ENCODE data around the gene NTN4. TPM values are rescaled to one million over a fixed set of nuclear protein-coding genes. Genes with fewer than 3 reads are reported as not detected.
"Not testable (repeated sequence)": the region's sequence is repeated elsewhere in the genome, so short reads cannot be mapped to it uniquely, and the experiment has no call there.

Gene NTN4
- total and polyA plus RNA-seq, 4 donors, result 19.5 to 68.9 (median 63.8) TPM

DNA sequence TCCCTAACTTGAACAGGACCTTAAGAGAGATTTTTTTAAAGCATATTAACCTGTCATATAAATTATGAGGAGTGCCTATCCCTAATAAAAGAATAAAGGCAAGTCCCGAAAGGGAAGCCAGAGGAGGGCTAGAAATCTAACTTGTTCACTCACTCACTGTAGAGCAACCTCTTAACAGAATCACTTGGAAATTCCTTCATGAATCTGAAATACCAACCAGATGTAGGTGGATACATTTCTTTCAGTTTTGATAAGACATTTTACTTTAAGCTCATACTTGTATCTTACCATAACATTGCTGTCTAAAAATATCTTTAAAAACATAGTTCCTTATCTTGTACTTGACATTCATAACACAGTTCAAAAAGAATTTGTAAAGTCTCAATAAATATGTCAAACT is 25.7 kb downstream of the NTN4 start:
- no peak overlapping the region for H3K4me3 ChIP-seq (ENCODE audit: low read length in 2 of 2)
- no peaks in the 10 kb centered on the region for H3K9me3 ChIP-seq (ENCODE audit: control insufficient read depth, low read length)
- intact Hi-C loops (cut with DNase I), result no loop called here
- H3K4me1 ChIP-seq (ENCODE audit: control insufficient read depth in 1 of 2, insufficient read depth in 2 of 2, low read length in 2 of 2), result peaks cover 0 to 3% of the 10 kb centered on the region in 2 donors
- DNase-seq (no peak), ATAC-seq (ENCODE audit: low FRiP score) (no peak)
- no peaks in the 10 kb centered on the region for H3K27me3 ChIP-seq (ENCODE audit: control insufficient read depth in 1 of 2, insufficient read depth in 2 of 2, low read length in 1 of 2)
- no peaks in the 10 kb centered on the region for H3K36me3 ChIP-seq (ENCODE audit: control insufficient read depth in 1 of 2, insufficient read depth in 2 of 2, low read length in 1 of 2)
- WGBS, 2 donors, result 19 to 64% methylated on average over 1 of the region's 1 CpG
- no peak overlapping the region for H3K27ac ChIP-seq (ENCODE audit: low read depth in 1 of 2, low read length in 2 of 2)

DNA sequence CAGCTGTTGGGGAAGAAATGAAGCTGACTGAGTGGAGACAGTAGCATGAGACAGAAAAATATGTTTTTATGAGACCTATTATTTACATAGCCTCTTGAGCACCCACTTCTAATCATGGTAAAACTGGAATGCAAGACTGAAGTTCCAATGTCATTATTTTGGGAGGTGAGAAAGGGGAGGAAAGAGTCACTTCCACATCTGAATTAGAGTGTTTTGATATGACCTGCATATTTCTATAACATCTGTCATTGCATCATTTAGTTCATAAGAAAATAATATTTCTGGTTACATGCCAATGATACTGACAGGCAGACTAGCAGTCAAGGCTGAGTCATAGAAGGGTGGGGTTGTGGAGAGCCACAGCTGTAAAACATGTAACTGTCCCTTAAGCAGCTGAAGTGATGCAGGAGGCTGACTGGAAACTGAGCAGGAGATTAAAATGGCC is 26.7 kb downstream of the NTN4 start:
- Histone ChIP-seq H3K27me3 (ENCODE audit: control insufficient read depth in 1 of 2, insufficient read depth in 2 of 2, low read length in 1 of 2) (no peaks in the 10 kb centered on the region), H3K36me3 (ENCODE audit: control insufficient read depth in 1 of 2, insufficient read depth in 2 of 2, low read length in 1 of 2) (no peaks in the 10 kb centered on the region), H3K9me3 (ENCODE audit: control insufficient read depth, low read length) (no peaks in the 10 kb centered on the region), H3K4me1 (ENCODE audit: control insufficient read depth in 1 of 2, insufficient read depth in 2 of 2, low read length in 2 of 2) (peaks cover 0 to 3% of the 10 kb centered on the region in 2 donors), H3K27ac (ENCODE audit: low read depth in 1 of 2, low read length in 2 of 2) (no peak overlapping the region), H3K4me3 (ENCODE audit: low read length in 2 of 2) (no peak overlapping the region)
- DNase-seq (peak in 1 of 2 donors; percentile 49), ATAC-seq (ENCODE audit: low FRiP score) (peak; percentile 72)
- intact Hi-C loops (cut with DNase I), result no loop called here

DNA sequence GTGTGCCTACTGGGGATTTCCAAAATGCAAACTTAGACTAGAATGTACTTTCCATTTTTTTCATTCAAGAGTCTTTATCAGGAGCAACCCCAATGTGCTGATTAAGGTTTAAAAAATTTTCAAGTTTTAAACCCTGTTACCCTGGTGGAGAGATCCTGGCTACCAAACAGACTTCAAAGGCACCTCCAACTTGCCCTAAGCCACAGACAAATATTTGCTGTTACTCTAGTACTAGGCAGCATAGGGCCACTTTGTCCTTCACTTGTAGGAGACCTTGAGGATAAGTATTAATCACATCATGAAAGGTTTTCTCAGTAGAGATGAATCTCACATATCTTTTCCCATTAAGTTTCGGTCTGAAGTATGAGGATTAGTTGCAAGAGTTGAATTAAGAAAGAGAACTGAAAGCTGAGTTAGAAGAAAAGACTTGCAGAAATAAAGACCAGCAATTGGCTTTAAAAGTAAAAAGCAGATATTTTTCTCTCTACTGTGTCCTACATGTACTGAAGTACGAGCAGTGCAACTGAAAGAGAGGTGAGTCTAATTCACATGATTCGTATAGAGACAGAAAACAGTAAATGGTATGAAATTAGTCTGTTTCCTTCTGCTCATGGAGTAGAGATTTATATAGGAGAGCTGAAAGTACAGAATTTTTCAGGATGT is 28.3 kb downstream of the NTN4 start:
- no peaks in the 10 kb centered on the region for H3K36me3 ChIP-seq (ENCODE audit: control insufficient read depth in 1 of 2, insufficient read depth in 2 of 2, low read length in 1 of 2)
- intact Hi-C loops (cut with DNase I), result no loop called here
- no peak for ATAC-seq (ENCODE audit: low FRiP score)
- 32 to 44% methylated on average over 3 of the region's 3 CpGs for WGBS, 2 donors
- H3K27ac ChIP-seq (ENCODE audit: low read depth in 1 of 2, low read length in 2 of 2), result no peak overlapping the region
- H3K27me3 ChIP-seq (ENCODE audit: control insufficient read depth in 1 of 2, insufficient read depth in 2 of 2, low read length in 1 of 2), result no peaks in the 10 kb centered on the region
- no peaks in the 10 kb centered on the region for H3K9me3 ChIP-seq (ENCODE audit: control insufficient read depth, low read length)
- no peak for DNase-seq
- no peak overlapping the region for H3K4me3 ChIP-seq (ENCODE audit: low read length in 2 of 2)
- peaks cover 0 to 3% of the 10 kb centered on the region in 2 donors for H3K4me1 ChIP-seq (ENCODE audit: control insufficient read depth in 1 of 2, insufficient read depth in 2 of 2, low read length in 2 of 2)

DNA sequence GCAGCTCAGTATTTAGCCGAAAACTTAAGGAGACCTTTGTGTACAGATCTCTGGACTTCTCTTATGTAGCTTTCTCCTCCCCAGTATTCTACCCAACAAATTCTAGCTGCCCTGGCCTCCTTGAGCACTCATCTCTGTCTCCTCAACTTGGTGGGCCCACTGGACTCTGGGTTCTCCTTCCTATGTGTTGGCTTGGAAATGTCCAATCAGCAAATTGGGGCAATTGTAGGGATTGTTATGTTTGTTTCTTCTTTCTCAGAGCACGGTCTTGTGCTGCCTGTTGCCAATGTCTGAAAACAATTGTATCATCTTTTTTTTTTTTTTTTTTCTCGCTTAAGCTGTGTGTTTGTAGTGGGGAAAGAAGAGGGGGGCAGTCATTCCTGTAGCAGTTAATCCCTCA is 30.2 kb downstream of the NTN4 start:
- ATAC-seq (ENCODE audit: low FRiP score) (no peak), DNase-seq (no peak)
- Histone ChIP-seq H3K4me1 (ENCODE audit: control insufficient read depth in 1 of 2, insufficient read depth in 2 of 2, low read length in 2 of 2) (peaks cover 0 to 2% of the 10 kb centered on the region in 2 donors), H3K4me3 (ENCODE audit: low read length in 2 of 2) (no peak overlapping the region), H3K9me3 (ENCODE audit: control insufficient read depth, low read length) (no peaks in the 10 kb centered on the region), H3K27me3 (ENCODE audit: control insufficient read depth in 1 of 2, insufficient read depth in 2 of 2, low read length in 1 of 2) (no peaks in the 10 kb centered on the region), H3K27ac (ENCODE audit: low read depth in 1 of 2, low read length in 2 of 2) (no peak overlapping the region), H3K36me3 (ENCODE audit: control insufficient read depth in 1 of 2, insufficient read depth in 2 of 2, low read length in 1 of 2) (no peaks in the 10 kb centered on the region)
- intact Hi-C loops (cut with DNase I), result no loop called here
- WGBS, 2 donors, result 93 to 95% methylated on average over 2 to 3 of the region's 3 CpGs

DNA sequence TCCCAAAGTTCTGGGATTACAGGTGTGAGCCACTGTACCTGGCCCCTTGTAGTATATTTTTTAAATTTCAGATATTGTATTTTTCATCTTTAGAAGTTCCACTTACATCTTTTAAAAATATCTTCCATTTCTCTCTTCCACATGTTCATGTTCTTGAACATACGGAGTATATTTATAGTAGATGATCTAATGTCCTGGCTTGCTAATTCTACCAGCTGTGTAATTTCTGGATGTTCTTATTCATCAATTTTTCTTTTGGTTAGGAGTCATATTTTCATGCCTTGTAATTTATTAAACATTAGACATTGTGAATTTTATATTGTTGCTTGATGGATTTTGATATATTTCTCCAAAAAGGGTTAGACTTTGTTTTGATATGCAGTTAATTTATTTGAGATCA is 30.8 kb downstream of the NTN4 start:
- 0 to 2% methylated on average over 1 of the region's 1 CpG for WGBS, 2 donors
- Histone ChIP-seq H3K27ac (ENCODE audit: low read depth in 1 of 2, low read length in 2 of 2) (no peak overlapping the region), H3K27me3 (ENCODE audit: control insufficient read depth in 1 of 2, insufficient read depth in 2 of 2, low read length in 1 of 2) (no peaks in the 10 kb centered on the region), H3K4me3 (ENCODE audit: low read length in 2 of 2) (no peak overlapping the region), H3K36me3 (ENCODE audit: control insufficient read depth in 1 of 2, insufficient read depth in 2 of 2, low read length in 1 of 2) (no peaks in the 10 kb centered on the region), H3K4me1 (ENCODE audit: control insufficient read depth in 1 of 2, insufficient read depth in 2 of 2, low read length in 2 of 2) (no peaks in the 10 kb centered on the region), H3K9me3 (ENCODE audit: control insufficient read depth, low read length) (no peaks in the 10 kb centered on the region)
- no peak for ATAC-seq (ENCODE audit: low FRiP score)
- intact Hi-C loops (cut with DNase I), result no loop called here
- DNase-seq, result no peak

DNA sequence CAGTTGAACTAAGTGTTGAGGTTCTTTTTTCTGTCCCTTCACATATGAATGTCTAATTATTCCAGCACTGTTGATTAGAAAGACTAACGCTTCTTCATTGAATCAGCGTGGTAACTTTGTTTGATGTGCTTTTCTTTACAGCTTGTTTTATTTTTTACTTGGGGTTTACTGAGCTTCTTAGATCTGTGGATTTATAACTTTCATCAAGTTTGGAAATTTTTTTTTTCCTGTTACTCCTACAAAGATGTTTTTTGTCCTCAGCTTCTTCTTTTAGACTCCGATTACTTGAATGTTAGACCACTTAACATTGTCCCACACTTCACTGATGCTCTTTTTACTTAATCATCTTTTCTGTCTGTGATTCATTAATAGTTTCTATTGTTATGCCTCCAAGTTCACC is 31.5 kb downstream of the NTN4 start:
- Histone ChIP-seq H3K4me3 (ENCODE audit: low read length in 2 of 2) (no peak overlapping the region), H3K27me3 (ENCODE audit: control insufficient read depth in 1 of 2, insufficient read depth in 2 of 2, low read length in 1 of 2) (no peaks in the 10 kb centered on the region), H3K4me1 (ENCODE audit: control insufficient read depth in 1 of 2, insufficient read depth in 2 of 2, low read length in 2 of 2) (no peaks in the 10 kb centered on the region), H3K36me3 (ENCODE audit: control insufficient read depth in 1 of 2, insufficient read depth in 2 of 2, low read length in 1 of 2) (no peaks in the 10 kb centered on the region), H3K27ac (ENCODE audit: low read depth in 1 of 2, low read length in 2 of 2) (no peak overlapping the region), H3K9me3 (ENCODE audit: control insufficient read depth, low read length) (no peaks in the 10 kb centered on the region)
- ATAC-seq (ENCODE audit: low FRiP score) (no peak), DNase-seq (no peak)
- 97 to 99% methylated on average over 3 of the region's 3 CpGs for WGBS, 2 donors
- intact Hi-C loops (cut with DNase I), result no loop called here

DNA sequence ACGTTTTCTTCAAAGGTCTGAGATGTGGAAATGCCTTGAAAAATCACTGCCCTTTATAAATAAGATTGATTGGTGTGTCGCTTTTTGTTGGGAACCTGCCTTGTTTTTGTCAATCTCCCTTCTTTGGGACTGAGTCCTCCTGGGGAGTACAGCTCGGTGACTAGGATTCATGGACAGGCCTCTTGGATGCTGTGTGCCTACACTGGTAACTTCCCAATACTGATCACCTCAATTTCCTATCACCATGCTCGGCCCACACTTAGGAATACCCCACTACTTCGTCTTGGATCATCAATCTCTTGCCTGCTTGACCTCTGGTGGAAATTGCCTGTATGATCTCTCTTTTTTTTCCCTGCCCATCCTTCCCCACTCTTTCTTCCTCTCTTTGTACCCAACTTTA is 34.2 kb downstream of the NTN4 start:
- Histone ChIP-seq H3K4me3 (ENCODE audit: low read length in 2 of 2) (no peak overlapping the region), H3K27ac (ENCODE audit: low read depth in 1 of 2, low read length in 2 of 2) (no peak overlapping the region), H3K36me3 (ENCODE audit: control insufficient read depth in 1 of 2, insufficient read depth in 2 of 2, low read length in 1 of 2) (no peaks in the 10 kb centered on the region), H3K9me3 (ENCODE audit: control insufficient read depth, low read length) (no peaks in the 10 kb centered on the region), H3K4me1 (ENCODE audit: control insufficient read depth in 1 of 2, insufficient read depth in 2 of 2, low read length in 2 of 2) (no peaks in the 10 kb centered on the region), H3K27me3 (ENCODE audit: control insufficient read depth in 1 of 2, insufficient read depth in 2 of 2, low read length in 1 of 2) (no peaks in the 10 kb centered on the region)
- intact Hi-C loops (cut with DNase I), result no loop called here
- WGBS, 2 donors, result 76 to 77% methylated on average over 5 of the region's 5 CpGs
- ATAC-seq (ENCODE audit: low FRiP score) (no peak), DNase-seq (no peak)

DNA sequence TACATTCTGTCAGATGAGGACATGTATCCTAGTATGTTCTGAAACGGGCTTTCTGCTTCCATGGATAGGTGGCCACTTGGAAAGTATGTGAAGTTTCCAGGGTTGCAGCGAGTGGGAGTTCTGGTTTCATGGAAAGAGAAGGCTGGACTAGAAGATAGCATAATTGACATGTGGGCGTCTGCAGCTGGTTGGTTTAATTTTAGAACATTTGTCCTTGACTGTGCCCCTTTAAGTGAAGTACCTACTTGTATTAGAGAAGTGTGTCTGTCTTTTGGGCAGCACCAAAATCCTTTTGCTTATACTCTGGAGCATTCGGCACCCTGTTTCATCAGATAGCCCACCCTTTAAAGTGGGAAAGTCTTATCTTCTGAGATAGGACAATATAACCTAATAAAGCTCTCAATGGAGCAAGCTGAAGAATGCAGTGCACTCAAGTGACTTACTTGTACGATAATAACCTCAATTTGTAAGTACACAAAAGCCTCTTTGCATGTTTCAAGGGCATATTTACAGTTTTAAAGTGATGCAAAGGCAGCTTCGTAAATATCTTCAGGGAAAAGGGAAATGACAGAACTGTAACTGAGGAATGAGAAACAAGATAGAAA is 35.2 kb downstream of the NTN4 start:
- Histone ChIP-seq H3K4me3 (ENCODE audit: low read length in 2 of 2) (no peak overlapping the region), H3K27ac (ENCODE audit: low read depth in 1 of 2, low read length in 2 of 2) (no peak overlapping the region), H3K27me3 (ENCODE audit: control insufficient read depth in 1 of 2, insufficient read depth in 2 of 2, low read length in 1 of 2) (no peaks in the 10 kb centered on the region), H3K4me1 (ENCODE audit: control insufficient read depth in 1 of 2, insufficient read depth in 2 of 2, low read length in 2 of 2) (no peaks in the 10 kb centered on the region), H3K36me3 (ENCODE audit: control insufficient read depth in 1 of 2, insufficient read depth in 2 of 2, low read length in 1 of 2) (no peaks in the 10 kb centered on the region), H3K9me3 (ENCODE audit: control insufficient read depth, low read length) (no peaks in the 10 kb centered on the region)
- ATAC-seq (ENCODE audit: low FRiP score), result no peak
- intact Hi-C loops (cut with DNase I), result no loop called here
- WGBS, 2 donors, result 50 to 51% methylated on average over 6 of the region's 6 CpGs
- no peak for DNase-seq

DNA sequence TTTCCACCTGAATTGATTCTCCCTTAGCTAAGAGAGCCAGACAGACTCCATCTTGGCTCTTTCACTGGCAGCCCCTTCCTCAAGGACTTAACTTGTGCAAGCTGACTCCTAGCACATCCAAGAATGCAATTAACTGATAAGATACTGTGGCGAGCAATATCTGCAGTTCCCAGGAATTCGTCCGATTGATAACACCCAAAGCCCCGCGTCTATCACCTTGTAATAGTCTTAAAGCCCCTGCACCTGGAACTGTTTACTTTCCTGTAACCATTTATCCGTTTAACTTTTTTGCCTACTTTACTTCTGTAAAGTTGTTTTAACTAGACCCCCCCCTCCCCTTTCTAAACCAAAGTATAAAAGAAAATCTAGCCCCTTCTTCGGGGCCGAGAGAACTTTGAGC is 44.5 kb downstream of the NTN4 start:
- H3K4me3 ChIP-seq (ENCODE audit: low read length in 2 of 2); H3K27ac ChIP-seq (ENCODE audit: low read depth in 1 of 2, low read length in 2 of 2); H3K27me3 ChIP-seq (ENCODE audit: control insufficient read depth in 1 of 2, insufficient read depth in 2 of 2, low read length in 1 of 2); DNase-seq; H3K9me3 ChIP-seq (ENCODE audit: control insufficient read depth, low read length); H3K4me1 ChIP-seq (ENCODE audit: control insufficient read depth in 1 of 2, insufficient read depth in 2 of 2, low read length in 2 of 2); H3K36me3 ChIP-seq (ENCODE audit: control insufficient read depth in 1 of 2, insufficient read depth in 2 of 2, low read length in 1 of 2); ATAC-seq (ENCODE audit: low FRiP score); intact Hi-C loops (cut with DNase I): not testable (repeated sequence)
- WGBS, 2 donors, result 95 to 96% methylated on average over 8 of the region's 8 CpGs

Data from aorta (tissue), 5 donors.